T-helper 2 cell treated with Interferon-gamma antibody and Interleukin-4, amounts not matched to agents 5 μg/mL and 100 μg/mL, for 36 hours (primary cell): ENCODE measurements around the gene MEIS1.

Source experiments
- DNase-seq: peaks from one replicate; pipeline ENCODE4 v3.0.0; 2021; ENCODE audit warnings: low spot score
- H3K27ac Mint-ChIP-seq: one replicate; pipeline ENCODE4 v1.8.0; 2021; ENCODE audit warnings: mild to moderate bottlenecking, mixed read lengths
- H3K27me3 Mint-ChIP-seq: one replicate; pipeline ENCODE4 v1.8.0; 2021; ENCODE audit warnings: low read depth, mixed read lengths
- H3K36me3 Mint-ChIP-seq: one replicate; pipeline ENCODE4 v1.8.0; 2021; ENCODE audit warnings: low read depth, mixed read lengths
- H3K4me1 Mint-ChIP-seq: one replicate; pipeline ENCODE4 v1.8.0; 2021; ENCODE audit warnings: low read depth, mixed read lengths
- H3K4me3 Mint-ChIP-seq: one replicate; pipeline ENCODE4 v1.8.0; 2022; ENCODE audit warnings: mild to moderate bottlenecking, moderate library complexity, mixed read lengths
- H3K9me3 Mint-ChIP-seq: one replicate; pipeline ENCODE4 v1.8.0; 2021; ENCODE audit warnings: mixed read lengths

Gene MEIS1

GRCh38 chr2:66596256-66596655, 161.3 kb downstream of the MEIS1 start:
- H3K9me3 Mint-ChIP-seq, result no peaks in the 10 kb centered on the region
- H3K36me3 Mint-ChIP-seq, result no peaks in the 10 kb centered on the region
- no peaks in the 10 kb centered on the region for H3K4me1 Mint-ChIP-seq
- no peak overlapping the region for H3K27ac Mint-ChIP-seq
- no peak for DNase-seq
- H3K4me3 Mint-ChIP-seq, result no peak overlapping the region
- no peaks in the 10 kb centered on the region for H3K27me3 Mint-ChIP-seq

DNA sequence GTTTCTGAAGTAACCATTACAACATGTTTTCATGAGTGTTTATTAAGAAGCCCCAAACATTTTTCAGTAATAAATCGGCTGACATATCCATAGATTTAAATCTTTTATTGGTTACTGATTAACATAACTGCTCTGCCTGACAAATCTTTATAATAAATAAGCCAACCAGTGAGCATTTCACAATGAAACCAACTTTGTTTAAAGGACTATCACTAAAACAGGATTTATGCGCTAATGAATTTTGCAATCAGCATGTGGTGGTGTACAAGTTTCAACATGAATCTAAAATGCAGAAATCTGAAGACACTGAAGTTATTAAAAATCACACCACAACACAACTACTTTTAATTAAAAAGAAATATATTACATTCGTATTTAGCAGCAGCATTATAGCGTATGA, 166.7 kb downstream of the MEIS1 start:
- no peaks in the 10 kb centered on the region for H3K36me3 Mint-ChIP-seq

GRCh38 chr2:66602341-66602740, 167.4 kb downstream of the MEIS1 start:
- Mint-ChIP-seq H3K27ac (no peak overlapping the region), H3K4me1 (no peaks in the 10 kb centered on the region), H3K36me3 (no peaks in the 10 kb centered on the region), H3K9me3 (no peaks in the 10 kb centered on the region), H3K4me3 (no peak overlapping the region), H3K27me3 (no peaks in the 10 kb centered on the region)
- DNase-seq, result no peak

More for the DNA sequence above, 166.7 kb downstream of the MEIS1 start:
- H3K4me1 Mint-ChIP-seq, result no peaks in the 10 kb centered on the region
- DNase-seq, result no peak
- H3K9me3 Mint-ChIP-seq, result no peaks in the 10 kb centered on the region
- no peak overlapping the region for H3K4me3 Mint-ChIP-seq
- no peaks in the 10 kb centered on the region for H3K27me3 Mint-ChIP-seq
- H3K27ac Mint-ChIP-seq, result no peak overlapping the region

DNA sequence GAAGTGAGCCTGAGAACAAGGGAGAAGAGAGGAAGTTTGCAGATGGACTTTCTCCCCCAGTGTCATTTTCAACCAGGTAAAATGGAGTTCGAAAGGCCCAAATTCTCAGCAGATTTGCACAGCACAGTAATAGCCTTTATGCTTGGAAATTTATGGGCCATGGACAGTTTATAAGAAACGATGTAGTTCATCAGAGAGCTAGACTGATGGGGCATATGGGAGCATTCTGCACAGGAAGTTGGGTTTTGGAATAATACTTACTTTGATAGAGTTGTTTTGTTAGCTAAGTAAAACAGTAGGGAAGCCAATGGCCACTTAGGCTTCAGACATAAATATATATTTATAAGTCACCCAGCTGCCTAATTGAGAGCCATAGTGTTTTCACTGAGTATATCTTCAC, 169.4 kb downstream of the MEIS1 start:
- Mint-ChIP-seq H3K4me1 (no peaks in the 10 kb centered on the region), H3K4me3 (no peak overlapping the region), H3K9me3 (no peaks in the 10 kb centered on the region), H3K27me3 (no peaks in the 10 kb centered on the region), H3K27ac (no peak overlapping the region), H3K36me3 (no peaks in the 10 kb centered on the region)
- DNase-seq, result no peak

DNA sequence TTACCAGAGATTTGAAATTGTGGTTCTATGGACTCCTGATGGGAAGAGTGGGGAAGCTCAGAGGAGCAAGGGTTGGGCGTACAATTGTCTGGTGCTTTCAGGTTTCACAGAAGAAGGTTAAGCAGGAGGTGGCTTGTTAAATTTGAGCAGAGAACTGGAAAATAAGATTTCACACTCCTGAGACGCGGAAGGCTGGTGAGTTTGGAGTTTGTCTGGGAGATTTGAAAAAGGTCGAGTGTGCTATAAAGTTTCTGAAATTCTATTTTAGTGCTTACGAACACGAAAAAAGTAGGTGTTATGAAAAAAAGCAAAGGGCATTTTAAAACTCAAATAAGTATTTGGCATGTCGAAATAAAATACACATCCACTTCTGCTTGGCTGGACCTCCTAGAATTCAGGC, 170.1 kb downstream of the MEIS1 start:
- Mint-ChIP-seq H3K9me3 (no peaks in the 10 kb centered on the region), H3K27ac (no peak overlapping the region), H3K4me3 (no peak overlapping the region), H3K36me3 (no peaks in the 10 kb centered on the region), H3K4me1 (no peaks in the 10 kb centered on the region), H3K27me3 (no peaks in the 10 kb centered on the region)
- DNase-seq, result no peak

GRCh38 chr2:66607152-66607551, 172.2 kb downstream of the MEIS1 start:
- H3K27ac Mint-ChIP-seq, result no peak overlapping the region
- DNase-seq, result no peak
- no peaks in the 10 kb centered on the region for H3K4me1 Mint-ChIP-seq
- no peaks in the 10 kb centered on the region for H3K27me3 Mint-ChIP-seq
- H3K9me3 Mint-ChIP-seq, result no peaks in the 10 kb centered on the region
- no peak overlapping the region for H3K4me3 Mint-ChIP-seq
- no peaks in the 10 kb centered on the region for H3K36me3 Mint-ChIP-seq
